Breast epithelium (tissue), 3 donors: Measurements from ENCODE around the gene PRPS1L1.

Experiments
- CTCF ChIP-seq, 3 donors: fragments of 450-650 bp; IDR thresholded peaks; one replicate each; pipeline ENCODE4 v1.5.1; 2016 to 2017; ENCODE audit warnings: antibody characterized with exemption in 3 of 3, mild to moderate bottlenecking in 3 of 3, moderate library complexity in 3 of 3
- POLR2A ChIP-seq: fragments of 450-650 bp; IDR thresholded peaks from one replicate; pipeline ENCODE4 v1.6.1; 2016; ENCODE audit warnings: antibody characterized with exemption, mild to moderate bottlenecking, moderate library complexity
- POLR2AphosphoS5 ChIP-seq, 3 donors: sonication (generic); formaldehyde crosslinking; IDR thresholded peaks; one replicate each; pipeline ENCODE4 v1.6.1; 2017; ENCODE audit warnings: antibody characterized with exemption in 3 of 3

GRCh38 chr7:18036783-18037182 lies 9.1 kb upstream of the PRPS1L1 start:
- TF ChIP-seq POLR2A (no peak), CTCF (IDR thresholded peaks at IDR 0.05) (no peak), POLR2AphosphoS5 (IDR thresholded peaks at IDR 0.05) (no peak)
